ENCODE measurements around the gene KATNB1. TPM values are rescaled to one million over a fixed set of nuclear protein-coding genes. Genes with fewer than 3 reads are reported as not detected.
"Not testable (repeated sequence)": the region's sequence is repeated elsewhere in the genome, so short reads cannot be mapped to it uniquely, and the experiment has no call there.

Gene KATNB1
- total RNA-seq, 4 donors from 2014 or later = 17.7 to 27.1 (median 21.7) TPM

- DNase-seq = no peak
- H3K27me3 ChIP-seq = no peaks in the 10 kb centered on the region
- no peak overlapping the region for H3K4me3 ChIP-seq
- no peaks in the 10 kb centered on the region for H3K9me3 ChIP-seq
- no peak overlapping the region for H3K27ac ChIP-seq
- TF ChIP-seq CTCF (IDR thresholded peaks at IDR 0.05) (no peak), POLR2A (IDR thresholded peaks at IDR 0.05) (no peak)
- H3K36me3 ChIP-seq = peaks cover 0 to 5% (median 0%) of the 10 kb centered on the region in 3 donors
- no peaks in the 10 kb centered on the region for H3K4me1 ChIP-seq
These were observed 8.5 kb downstream of the KATNB1 start for GRCh38 chr16:57743886-57744641.

- Histone ChIP-seq H3K4me1 (no peaks in the 10 kb centered on the region), H3K36me3 (peaks cover 0 to 5% (median 0%) of the 10 kb centered on the region in 3 donors), H3K4me3 (no peak overlapping the region), H3K27me3 (no peaks in the 10 kb centered on the region), H3K27ac (no peak overlapping the region), H3K9me3 (no peaks in the 10 kb centered on the region)
- no peak for TF ChIP-seq CTCF (IDR thresholded peaks at IDR 0.05)
- no peak for TF ChIP-seq POLR2A (IDR thresholded peaks at IDR 0.05)
- DNase-seq = no peak
These were observed 9.0 kb downstream of the KATNB1 start for GRCh38 chr16:57744642-57744903.

- H3K9me3 ChIP-seq = no peaks in the 10 kb centered on the region
- H3K4me1 ChIP-seq = no peaks in the 10 kb centered on the region
- peaks cover 0 to 5% (median 0%) of the 10 kb centered on the region in 3 donors for H3K36me3 ChIP-seq
- TF ChIP-seq POLR2A (IDR thresholded peaks at IDR 0.05) = no peak
- no peaks in the 10 kb centered on the region for H3K27me3 ChIP-seq
- no peak overlapping the region for H3K27ac ChIP-seq
- DNase-seq = no peak
- H3K4me3 ChIP-seq = no peak overlapping the region
These were observed 10.2 kb downstream of the KATNB1 start for GRCh38 chr16:57745768-57746167.

- not testable (repeated sequence) for H3K27me3 ChIP-seq, DNase-seq, H3K36me3 ChIP-seq, H3K4me1 ChIP-seq, H3K4me3 ChIP-seq, H3K9me3 ChIP-seq, H3K27ac ChIP-seq
These were observed 10.7 kb downstream of the KATNB1 start for GRCh38 chr16:57746316-57746715.

GRCh38 chr16:57747091-57747490 is 11.5 kb downstream of the KATNB1 start:
- DNase-seq = no peak
- no peaks in the 10 kb centered on the region for H3K27me3 ChIP-seq
- H3K36me3 ChIP-seq = peaks cover 0 to 5% (median 0%) of the 10 kb centered on the region in 3 donors
- H3K27ac ChIP-seq = no peak overlapping the region
- H3K4me3 ChIP-seq = no peak overlapping the region
- TF ChIP-seq POLR2A (IDR thresholded peaks at IDR 0.05) (no peak), CTCF (IDR thresholded peaks at IDR 0.05) (no peak)
- H3K4me1 ChIP-seq = no peaks in the 10 kb centered on the region
- no peaks in the 10 kb centered on the region for H3K9me3 ChIP-seq

GRCh38 chr16:57747496-57747895 is 11.9 kb downstream of the KATNB1 start:
- no peaks in the 10 kb centered on the region for H3K9me3 ChIP-seq
- peaks cover 0 to 7% (median 0%) of the 10 kb centered on the region in 3 donors for H3K36me3 ChIP-seq
- H3K4me1 ChIP-seq = no peaks in the 10 kb centered on the region
- H3K27me3 ChIP-seq = no peaks in the 10 kb centered on the region
- DNase-seq = no peak
- H3K4me3 ChIP-seq = no peak overlapping the region
- no peak for TF ChIP-seq CTCF (IDR thresholded peaks at IDR 0.05)
- no peak for TF ChIP-seq POLR2A (IDR thresholded peaks at IDR 0.05)
- no peak overlapping the region for H3K27ac ChIP-seq

GRCh38 chr16:57747996-57748395 is 12.4 kb downstream of the KATNB1 start:
- H3K9me3 ChIP-seq = no peaks in the 10 kb centered on the region
- H3K27me3 ChIP-seq = no peaks in the 10 kb centered on the region
- no peak overlapping the region for H3K27ac ChIP-seq
- peaks cover 0 to 9% (median 0%) of the 10 kb centered on the region in 3 donors for H3K36me3 ChIP-seq
- H3K4me1 ChIP-seq = no peaks in the 10 kb centered on the region
- TF ChIP-seq POLR2A (IDR thresholded peaks at IDR 0.05) (no peak), CTCF (IDR thresholded peaks at IDR 0.05) (no peak)
- DNase-seq = no peak
- no peak overlapping the region for H3K4me3 ChIP-seq
